K562 (cell line): ENCODE measurements around the gene SDHC. TPM values are rescaled to one million over a fixed set of nuclear protein-coding genes. Genes with fewer than 3 reads are reported as not detected.
A peak's percentile ranks its signal among the peaks of the same experiment; 100 is the strongest.

Experiments
- CBFB ChIP-seq: sonication (generic); formaldehyde crosslinking; IDR thresholded peaks from 2 replicates; pipeline ENCODE4 v1.4.0; 2020; ENCODE audit warnings: mild to moderate bottlenecking, missing genetic modification reagents
- FOXP1 ChIP-seq: sonication (generic); formaldehyde crosslinking; IDR thresholded peaks from 2 replicates; pipeline ENCODE4 v1.8.0; 2022; ENCODE audit warnings: mild to moderate bottlenecking, missing genetic modification reagents
- HDAC3 ChIP-seq: fragments of 450-650 bp; IDR thresholded peaks from 2 replicates; pipeline ENCODE4 v1.6.1; 2018; ENCODE audit warnings: borderline replicate concordance, mild to moderate bottlenecking, moderate library complexity; ENCODE audit not compliant: partially characterized antibody
- MAFF ChIP-seq: IDR thresholded peaks from 2 replicates; pipeline ENCODE4 v1.6.1; 2012; ENCODE audit warnings: low read length, improper control_type of control experiment
- MAFG ChIP-seq: fragments of 450-650 bp; conservative IDR thresholded peaks from 2 replicates; pipeline ENCODE4 v1.6.1; 2016; ENCODE audit warnings: missing genetic modification characterization, missing compliant biosample characterization
- MED1 ChIP-seq: sonication (generic); formaldehyde crosslinking; IDR thresholded peaks from 2 replicates; pipeline ENCODE4 v1.8.1; 2023; ENCODE audit warnings: missing genetic modification reagents, borderline replicate concordance
- OTX1 ChIP-seq: fragments of 450-650 bp; formaldehyde crosslinking; IDR thresholded peaks from 2 replicates; pipeline ENCODE4 v1.4.0; 2022; ENCODE audit warnings: mild to moderate bottlenecking
- RAD51 ChIP-seq: fragments of 450-650 bp; IDR thresholded peaks from 2 replicates; pipeline ENCODE4 v1.7.1; 2016; ENCODE audit warnings: low read depth, mild to moderate bottlenecking, borderline replicate concordance
- RFX7 ChIP-seq: fragments of 250-450 bp; sonication (Bioruptor Pico); IDR thresholded peaks from 2 replicates; pipeline ENCODE4 v1.5.1; 2021; ENCODE audit warnings: mild to moderate bottlenecking
- SMARCA4 ChIP-seq: fragments of 450-650 bp; IDR thresholded peaks from 2 replicates; pipeline ENCODE4 v1.6.1; 2016
- SPI1 ChIP-seq: IDR thresholded peaks from 2 replicates; pipeline ENCODE4 v1.6.1; 2011; ENCODE audit warnings: low read depth, low read length, control low read depth, borderline replicate concordance
- SREBF1 ChIP-seq: fragments of 150-350 bp; IDR thresholded peaks from 2 replicates; pipeline ENCODE4 v1.6.1; 2014; ENCODE audit warnings: antibody characterized with exemption, low read depth, low read length, borderline replicate concordance
- TEAD1 ChIP-seq, 2 experiments: fragments of 450-650 bp in 1 of 2; sonication (generic) in 1 of 2; formaldehyde crosslinking; IDR thresholded peaks; 2 replicates each; pipeline versions ENCODE4 v1.4.0 to v1.8.0; 2020 to 2022; ENCODE audit warnings: mild to moderate bottlenecking in 2 of 2, missing genetic modification reagents in 1 of 2
- TSC22D4 ChIP-seq: fragments of 450-650 bp; IDR thresholded peaks from 2 replicates; pipeline ENCODE4 v1.6.1; 2016; ENCODE audit warnings: missing genetic modification characterization, missing biosample characterization, control low read depth
- ZFP1 ChIP-seq: fragments of 450-650 bp; formaldehyde crosslinking; IDR thresholded peaks from 2 replicates; pipeline ENCODE4 v1.4.0; 2020; ENCODE audit warnings: mild to moderate bottlenecking, mixed read lengths
- ZKSCAN3 ChIP-seq: fragments of 250-450 bp; sonication (Bioruptor Pico); IDR thresholded peaks from 2 replicates; pipeline ENCODE4 v1.4.0; 2020
- ZNF134 ChIP-seq: fragments of 250-450 bp; sonication (Bioruptor Pico); conservative IDR thresholded peaks from 2 replicates; pipeline ENCODE4 v1.4.0; 2020
- ZNF140 ChIP-seq: fragments of 250-450 bp; sonication (Bioruptor Pico); IDR thresholded peaks from 2 replicates; pipeline ENCODE4 v1.8.0; 2021; ENCODE audit warnings: moderate library complexity, mild to moderate bottlenecking, inconsistent platforms
- ZNF584 ChIP-seq: fragments of 200-800 bp; sonication (Bioruptor generic); IDR thresholded peaks from 2 replicates; pipeline ENCODE4 v1.6.1; 2016; ENCODE audit warnings: low read depth, mild to moderate bottlenecking, missing genetic modification characterization, missing compliant biosample characterization
- ZNF589 ChIP-seq: fragments of 200-800 bp; sonication (Bioruptor generic); IDR thresholded peaks from 2 replicates; pipeline ENCODE4 v1.6.1; 2016; ENCODE audit warnings: low read depth, missing genetic modification characterization, missing compliant biosample characterization
- ZNF77 ChIP-seq: fragments of 250-450 bp; sonication (Bioruptor Pico); IDR thresholded peaks from 2 replicates; pipeline ENCODE4 v1.5.0; 2020
- polyA plus RNA-seq, 8 experiments: library from polyadenylated mRNA; depleted of rRNA in 4 of 8; stranded (reverse) in 5 of 8; unstranded in 3 of 8; fragments of >200 nt; fragmentation: Nextera tagmentation in 2 of 8; fragmentation: Illumina TruSeq in 1 of 8; extraction: Ambion mirVana in 2 of 8; extraction: Trizol in 1 of 8; gene quantifications; 2 replicates each; pipeline versions ENCODE4 v1.2.1 to v1.2.3, GENCODE V29; 2011 to 2014; ENCODE audit warnings: inconsistent platforms in 1 of 8, missing spikeins in 1 of 8
- total RNA-seq, 7 experiments: library from RNA; depleted of rRNA in 6 of 7; stranded (reverse); fragments of >200 nt in 6 of 7; fragmentation: Illumina TruSeq in 2 of 7; extraction: Trizol in 2 of 7; gene quantifications; 2 replicates each; pipeline versions ENCODE4 v1.2.1 to v1.2.3, GENCODE V29; 2011 to 2021; ENCODE audit warnings: low replicate concordance in 1 of 7
- TF ChIP-seq, protein P1 (sequence below): sonication (generic); formaldehyde crosslinking; IDR thresholded peaks from 2 replicates; pipeline ENCODE4 v1.8.1; 2023; ENCODE audit warnings: mild to moderate bottlenecking, missing genetic modification reagents, moderate library complexity
- TF ChIP-seq, protein P2 (sequence below): fragments of 450-650 bp; IDR thresholded peaks from 2 replicates; pipeline ENCODE4 v1.7.1; 2018; ENCODE audit warnings: mild to moderate bottlenecking, low read depth; ENCODE audit not compliant: partially characterized antibody
- TF ChIP-seq, protein P3 (sequence below): fragments of 250-450 bp; sonication (Bioruptor Pico); IDR thresholded peaks from 2 replicates; pipeline ENCODE4 v1.9.0; 2021; ENCODE audit warnings: mild to moderate bottlenecking
- TF ChIP-seq, protein P4 (sequence below): fragments of 450-650 bp; conservative IDR thresholded peaks from 2 replicates; pipeline ENCODE4 v1.6.1; 2016; ENCODE audit warnings: missing genetic modification characterization, low read depth, mild to moderate bottlenecking, control low read depth, missing compliant biosample characterization

Gene SDHC
- total and polyA plus RNA-seq, 9 of the 15 experiments (the other 6 are each of a cell fraction or from before 2014, with no cell fraction given), result 7.7 to 309 (median 174) TPM

DNA sequence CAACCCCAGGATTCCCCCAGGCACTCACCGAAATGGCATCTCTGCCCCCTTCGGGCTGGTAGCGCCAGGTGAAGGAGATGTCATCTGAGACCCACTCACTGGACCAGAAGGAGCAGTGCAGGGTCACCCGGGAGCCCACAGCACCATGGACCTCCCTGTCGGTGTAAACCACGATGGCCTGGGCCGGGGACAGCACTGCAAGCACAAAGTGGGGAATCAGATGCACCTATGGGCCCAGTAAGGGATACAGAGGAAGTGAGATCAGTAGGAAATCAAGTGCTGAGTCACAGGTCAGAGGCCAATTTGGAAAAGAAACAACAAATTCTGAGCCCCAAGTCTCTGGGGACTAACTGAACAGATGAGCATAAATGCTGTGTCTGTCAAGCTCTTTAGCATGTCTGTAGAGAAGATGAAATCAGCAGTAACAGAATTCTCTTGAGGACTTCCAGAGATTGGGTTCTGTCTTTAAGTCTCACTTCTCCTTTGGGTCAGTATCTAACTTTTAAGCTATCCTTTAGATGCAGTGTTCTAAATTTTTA, 6.9 kb upstream of the SDHC start (continued):
- no peak for TF ChIP-seq TSC22D4 (tag)
- TF ChIP-seq MAFG (tag), result peak; percentile 89
- no peak for TF ChIP-seq ZFP1 (CRISPR knock-in tag)
- no peak for TF ChIP-seq ZNF134
- TF ChIP-seq MAFF, result peak; percentile 86
- no peak for TF ChIP-seq OTX1 (CRISPR knock-in tag)
- TF ChIP-seq, protein P1, sequence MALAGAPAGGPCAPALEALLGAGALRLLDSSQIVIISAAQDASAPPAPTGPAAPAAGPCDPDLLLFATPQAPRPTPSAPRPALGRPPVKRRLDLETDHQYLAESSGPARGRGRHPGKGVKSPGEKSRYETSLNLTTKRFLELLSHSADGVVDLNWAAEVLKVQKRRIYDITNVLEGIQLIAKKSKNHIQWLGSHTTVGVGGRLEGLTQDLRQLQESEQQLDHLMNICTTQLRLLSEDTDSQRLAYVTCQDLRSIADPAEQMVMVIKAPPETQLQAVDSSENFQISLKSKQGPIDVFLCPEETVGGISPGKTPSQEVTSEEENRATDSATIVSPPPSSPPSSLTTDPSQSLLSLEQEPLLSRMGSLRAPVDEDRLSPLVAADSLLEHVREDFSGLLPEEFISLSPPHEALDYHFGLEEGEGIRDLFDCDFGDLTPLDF (CRISPR knock-in tag), result no peak
- peak; percentile 90 for TF ChIP-seq SPI1
- TF ChIP-seq ZNF77 (CRISPR knock-in tag), result no peak
- no peak for TF ChIP-seq RAD51
- TF ChIP-seq SMARCA4, result peak; percentile 60; the same call in 1 of the 2 replicates
- no peak for TF ChIP-seq CBFB (CRISPR knock-in tag)
- no peak for TF ChIP-seq SREBF1
- TF ChIP-seq, protein P2, sequence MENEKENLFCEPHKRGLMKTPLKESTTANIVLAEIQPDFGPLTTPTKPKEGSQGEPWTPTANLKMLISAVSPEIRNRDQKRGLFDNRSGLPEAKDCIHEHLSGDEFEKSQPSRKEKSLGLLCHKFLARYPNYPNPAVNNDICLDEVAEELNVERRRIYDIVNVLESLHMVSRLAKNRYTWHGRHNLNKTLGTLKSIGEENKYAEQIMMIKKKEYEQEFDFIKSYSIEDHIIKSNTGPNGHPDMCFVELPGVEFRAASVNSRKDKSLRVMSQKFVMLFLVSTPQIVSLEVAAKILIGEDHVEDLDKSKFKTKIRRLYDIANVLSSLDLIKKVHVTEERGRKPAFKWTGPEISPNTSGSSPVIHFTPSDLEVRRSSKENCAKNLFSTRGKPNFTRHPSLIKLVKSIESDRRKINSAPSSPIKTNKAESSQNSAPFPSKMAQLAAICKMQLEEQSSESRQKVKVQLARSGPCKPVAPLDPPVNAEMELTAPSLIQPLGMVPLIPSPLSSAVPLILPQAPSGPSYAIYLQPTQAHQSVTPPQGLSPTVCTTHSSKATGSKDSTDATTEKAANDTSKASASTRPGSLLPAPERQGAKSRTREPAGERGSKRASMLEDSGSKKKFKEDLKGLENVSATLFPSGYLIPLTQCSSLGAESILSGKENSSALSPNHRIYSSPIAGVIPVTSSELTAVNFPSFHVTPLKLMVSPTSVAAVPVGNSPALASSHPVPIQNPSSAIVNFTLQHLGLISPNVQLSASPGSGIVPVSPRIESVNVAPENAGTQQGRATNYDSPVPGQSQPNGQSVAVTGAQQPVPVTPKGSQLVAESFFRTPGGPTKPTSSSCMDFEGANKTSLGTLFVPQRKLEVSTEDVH, result no peak
- TF ChIP-seq ZNF140 (CRISPR knock-in tag), result no peak
- TF ChIP-seq, protein P3, sequence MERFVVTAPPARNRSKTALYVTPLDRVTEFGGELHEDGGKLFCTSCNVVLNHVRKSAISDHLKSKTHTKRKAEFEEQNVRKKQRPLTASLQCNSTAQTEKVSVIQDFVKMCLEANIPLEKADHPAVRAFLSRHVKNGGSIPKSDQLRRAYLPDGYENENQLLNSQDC (CRISPR knock-in tag), result no peak
- TF ChIP-seq, protein P4, sequence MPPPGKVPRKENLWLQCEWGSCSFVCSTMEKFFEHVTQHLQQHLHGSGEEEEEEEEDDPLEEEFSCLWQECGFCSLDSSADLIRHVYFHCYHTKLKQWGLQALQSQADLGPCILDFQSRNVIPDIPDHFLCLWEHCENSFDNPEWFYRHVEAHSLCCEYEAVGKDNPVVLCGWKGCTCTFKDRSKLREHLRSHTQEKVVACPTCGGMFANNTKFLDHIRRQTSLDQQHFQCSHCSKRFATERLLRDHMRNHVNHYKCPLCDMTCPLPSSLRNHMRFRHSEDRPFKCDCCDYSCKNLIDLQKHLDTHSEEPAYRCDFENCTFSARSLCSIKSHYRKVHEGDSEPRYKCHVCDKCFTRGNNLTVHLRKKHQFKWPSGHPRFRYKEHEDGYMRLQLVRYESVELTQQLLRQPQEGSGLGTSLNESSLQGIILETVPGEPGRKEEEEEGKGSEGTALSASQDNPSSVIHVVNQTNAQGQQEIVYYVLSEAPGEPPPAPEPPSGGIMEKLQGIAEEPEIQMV (tag), result no peak
- TF ChIP-seq FOXP1, result no peak
- TF ChIP-seq ZNF589 (CRISPR knock-in tag), result no peak
- no peak for TF ChIP-seq HDAC3
- 0 out of 4 replicates have a peak, but pooled peaks of 1 of the 2 experiments have one; percentile 67 for TF ChIP-seq TEAD1 (CRISPR knock-in tag; IDR thresholded peaks at IDR 0.05)
- no peak for TF ChIP-seq RFX7 (CRISPR knock-in tag)
- no peak for TF ChIP-seq ZNF584 (CRISPR knock-in tag)
- no peak for TF ChIP-seq ZKSCAN3
- no peak for TF ChIP-seq MED1 (CRISPR knock-in tag)
